Mucosa of descending colon (tissue), 3 donors: Measurements from ENCODE around the gene SLC36A1. TPM values are rescaled to one million over a fixed set of nuclear protein-coding genes. Genes with fewer than 3 reads are reported as not detected.
"Not testable (repeated sequence)": the region's sequence is repeated elsewhere in the genome, so short reads cannot be mapped to it uniquely, and the experiment has no call there.

Source experiments
- ATAC-seq: fragments of 200-7000 bp; cut with Tn5 transposase; one replicate; pipeline ENCODE4 v1.9.1; 2020; ENCODE audit warnings: mild to moderate bottlenecking, moderate library complexity
- DNase-seq, 3 donors: peaks; one replicate each; pipeline ENCODE4 v3.0.0-alpha.2; 2020
- H3K36me3 ChIP-seq: fragments of 200-600 bp; one replicate; pipeline ENCODE4 v1.8.0; 2021; ENCODE audit warnings: low read depth, mild to moderate bottlenecking
- H3K4me1 ChIP-seq: fragments of 200-600 bp; one replicate; pipeline ENCODE4 v1.8.0; 2021; ENCODE audit warnings: low read depth, mild to moderate bottlenecking
- H3K4me3 ChIP-seq: fragments of 200-600 bp; one replicate; pipeline ENCODE4 v1.8.0; 2021; ENCODE audit warnings: mild to moderate bottlenecking
- H3K9me3 ChIP-seq: fragments of 200-600 bp; one replicate; pipeline ENCODE4 v1.8.0; 2021; ENCODE audit warnings: mild to moderate bottlenecking
- intact Hi-C, 2 donors: fragments of 100-400 bp; cut with DNase I in 1 of 2; cut with micrococcal nuclease in 1 of 2; formaldehyde crosslinking; loops; one replicate each; pipeline versions ENCODE4 v1.11.0 to v1.11.1; 2022; cut with DNase I, micrococcal nuclease
- total RNA-seq, 3 donors: library from RNA; stranded (reverse); fragmentation: NEBNext Ultra II Directional in 2 of 3; extraction: Animal tissue kit (Norgen Biotek cat#: 25700) in 2 of 3; gene quantifications; one replicate each; pipeline versions ENCODE4 v1.2.1 to v1.2.4, GENCODE V29; 2021 to 2023
- TF ChIP-seq, protein P1 (sequence below): fragments of 200-600 bp; IDR thresholded peaks from one replicate; pipeline ENCODE4 v1.8.0; 2022; ENCODE audit warnings: antibody characterized with exemption, mild to moderate bottlenecking
- donor health status: DM: no; HTN: no; CAD: no; lungs with moderate emphysema.
- donor health status: DM: no; HTN: no; CAD: no.
- donor health status: DM: no; HTN: yes; CAD: no.

The SLC36A1 gene
- total RNA-seq, 3 donors from 2014 or later, result 38.1 to 105 (median 55.2) TPM

GRCh38 chr5:151413800-151414199 lies 33.6 kb upstream of the SLC36A1 start:
- H3K9me3 ChIP-seq, result peaks cover 4% of the 10 kb centered on the region
- DNase-seq (no peak), ATAC-seq (no peak)
- no peak overlapping the region for H3K4me3 ChIP-seq
- intact Hi-C loops, result no loop called here
- no peaks in the 10 kb centered on the region for H3K36me3 ChIP-seq
- H3K4me1 ChIP-seq, result no peaks in the 10 kb centered on the region
- TF ChIP-seq, protein P1, sequence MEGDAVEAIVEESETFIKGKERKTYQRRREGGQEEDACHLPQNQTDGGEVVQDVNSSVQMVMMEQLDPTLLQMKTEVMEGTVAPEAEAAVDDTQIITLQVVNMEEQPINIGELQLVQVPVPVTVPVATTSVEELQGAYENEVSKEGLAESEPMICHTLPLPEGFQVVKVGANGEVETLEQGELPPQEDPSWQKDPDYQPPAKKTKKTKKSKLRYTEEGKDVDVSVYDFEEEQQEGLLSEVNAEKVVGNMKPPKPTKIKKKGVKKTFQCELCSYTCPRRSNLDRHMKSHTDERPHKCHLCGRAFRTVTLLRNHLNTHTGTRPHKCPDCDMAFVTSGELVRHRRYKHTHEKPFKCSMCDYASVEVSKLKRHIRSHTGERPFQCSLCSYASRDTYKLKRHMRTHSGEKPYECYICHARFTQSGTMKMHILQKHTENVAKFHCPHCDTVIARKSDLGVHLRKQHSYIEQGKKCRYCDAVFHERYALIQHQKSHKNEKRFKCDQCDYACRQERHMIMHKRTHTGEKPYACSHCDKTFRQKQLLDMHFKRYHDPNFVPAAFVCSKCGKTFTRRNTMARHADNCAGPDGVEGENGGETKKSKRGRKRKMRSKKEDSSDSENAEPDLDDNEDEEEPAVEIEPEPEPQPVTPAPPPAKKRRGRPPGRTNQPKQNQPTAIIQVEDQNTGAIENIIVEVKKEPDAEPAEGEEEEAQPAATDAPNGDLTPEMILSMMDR, result no peak

DNA sequence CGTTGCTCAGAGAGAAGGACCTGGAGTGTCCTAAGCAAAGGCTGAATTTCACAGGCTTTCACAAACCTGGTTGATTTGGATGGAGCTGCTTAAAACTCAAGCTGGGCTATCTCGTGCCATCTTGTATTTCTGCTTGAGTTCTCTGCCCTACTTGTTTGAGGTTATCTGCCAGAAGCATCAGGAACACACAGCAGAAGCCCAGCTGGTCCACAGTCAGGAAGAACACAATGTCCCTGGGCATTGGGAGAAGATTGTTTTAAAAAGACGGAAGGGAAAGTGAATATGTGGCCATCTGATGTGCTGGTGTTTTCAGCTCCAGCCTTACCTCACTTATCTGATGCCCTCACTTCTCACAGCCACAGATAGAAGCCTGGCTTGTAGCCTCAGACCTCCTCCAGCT lies 32.9 kb upstream of the SLC36A1 start:
- ATAC-seq, result no peak
- Histone ChIP-seq H3K4me3 (no peak overlapping the region), H3K4me1 (no peaks in the 10 kb centered on the region), H3K36me3 (no peaks in the 10 kb centered on the region), H3K9me3 (peaks cover 4% of the 10 kb centered on the region)
- DNase-seq, result no peak
- TF ChIP-seq, protein P1, result no peak
- intact Hi-C loops, result no loop called here

GRCh38 chr5:151417712-151418111 lies 29.7 kb upstream of the SLC36A1 start:
- no peaks in the 10 kb centered on the region for H3K36me3 ChIP-seq
- ATAC-seq (no peak), DNase-seq (no peak)
- H3K9me3 ChIP-seq, result peaks cover 4% of the 10 kb centered on the region
- no peaks in the 10 kb centered on the region for H3K4me1 ChIP-seq
- TF ChIP-seq, protein P1, result no peak
- H3K4me3 ChIP-seq, result no peak overlapping the region
- intact Hi-C loops, result no loop called here

GRCh38 chr5:151420127-151420526 lies 27.3 kb upstream of the SLC36A1 start:
- no peak for DNase-seq
- intact Hi-C loops, result no loop called here
- Histone ChIP-seq H3K36me3 (no peaks in the 10 kb centered on the region), H3K4me3 (no peak overlapping the region), H3K4me1 (no peaks in the 10 kb centered on the region), H3K9me3 (peaks cover 4% of the 10 kb centered on the region)
- TF ChIP-seq, protein P1, result no peak
- ATAC-seq, result no peak

DNA sequence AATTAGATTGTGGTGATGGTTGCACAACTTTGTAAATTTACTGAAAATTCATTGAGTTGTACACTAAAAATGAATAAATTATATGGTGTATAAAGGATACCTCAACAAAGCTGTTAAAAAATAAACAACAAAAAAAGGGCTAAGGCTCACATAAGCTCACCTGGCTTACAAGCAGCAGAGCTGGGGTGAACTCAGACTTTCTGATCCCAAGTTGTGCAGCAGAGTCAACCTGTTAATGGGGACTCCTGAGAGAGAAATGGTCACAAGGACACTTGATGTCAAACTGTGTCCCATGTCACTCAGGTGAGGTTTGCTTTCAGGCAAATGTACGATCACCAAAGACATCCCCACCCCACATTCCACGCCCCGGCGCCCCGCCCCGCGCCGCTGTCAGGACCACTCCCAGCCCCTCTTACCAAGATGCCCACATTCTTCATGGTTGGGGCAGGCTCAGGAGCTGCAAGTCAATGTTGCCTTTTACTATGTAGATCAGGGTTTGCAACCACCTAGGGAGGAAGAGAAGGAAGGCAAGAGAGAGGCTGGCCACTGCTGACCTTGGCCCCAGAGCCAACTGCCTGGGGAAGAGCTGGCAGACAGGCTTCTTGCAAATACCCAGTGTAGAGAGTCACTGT lies 22.4 kb upstream of the SLC36A1 start:
- no peak for ATAC-seq
- Histone ChIP-seq H3K36me3 (no peaks in the 10 kb centered on the region), H3K9me3 (no peaks in the 10 kb centered on the region), H3K4me1 (no peaks in the 10 kb centered on the region), H3K4me3 (no peak overlapping the region)
- TF ChIP-seq, protein P1, result no peak
- no peak for DNase-seq
- intact Hi-C loops, result no loop called here

DNA sequence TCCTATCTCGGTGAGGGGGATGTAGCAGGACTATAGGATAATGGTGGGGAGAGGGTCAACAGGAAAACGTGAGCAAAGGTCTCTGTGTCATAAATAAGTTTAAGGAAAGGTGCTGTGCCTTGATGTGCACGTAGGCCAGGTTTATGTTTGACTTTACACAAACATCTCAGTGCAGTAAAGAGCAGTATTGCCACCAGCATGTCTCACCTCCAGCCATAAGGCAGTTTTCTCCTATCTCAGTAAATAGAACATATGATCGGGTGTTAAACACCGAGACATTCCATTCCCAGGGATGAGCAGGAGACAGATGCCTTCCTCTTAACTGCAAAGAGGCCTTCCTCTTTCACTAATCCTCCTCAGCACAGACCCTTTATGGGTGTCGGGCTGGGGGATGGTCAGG lies 21.1 kb upstream of the SLC36A1 start:
- H3K36me3 ChIP-seq, DNase-seq, H3K4me1 ChIP-seq, H3K9me3 ChIP-seq, ATAC-seq, H3K4me3 ChIP-seq, intact Hi-C loops: not testable (repeated sequence)
